ENCODE measurements around the gene ZSCAN22.

- no peak for TF ChIP-seq CTCF (IDR thresholded peaks at IDR 0.05)
- TF ChIP-seq EZH2 (IDR thresholded peaks at IDR 0.05; ENCODE audit: borderline replicate concordance, insufficient read depth, low read depth, low read length, poor library complexity, severe bottlenecking): no peak
Measured at GRCh38 chr19:58332697-58333096, 5.9 kb downstream of the ZSCAN22 start.

All from B cell (primary cell).